ENCODE measurements around the gene VWF.

Gene VWF

DNA sequence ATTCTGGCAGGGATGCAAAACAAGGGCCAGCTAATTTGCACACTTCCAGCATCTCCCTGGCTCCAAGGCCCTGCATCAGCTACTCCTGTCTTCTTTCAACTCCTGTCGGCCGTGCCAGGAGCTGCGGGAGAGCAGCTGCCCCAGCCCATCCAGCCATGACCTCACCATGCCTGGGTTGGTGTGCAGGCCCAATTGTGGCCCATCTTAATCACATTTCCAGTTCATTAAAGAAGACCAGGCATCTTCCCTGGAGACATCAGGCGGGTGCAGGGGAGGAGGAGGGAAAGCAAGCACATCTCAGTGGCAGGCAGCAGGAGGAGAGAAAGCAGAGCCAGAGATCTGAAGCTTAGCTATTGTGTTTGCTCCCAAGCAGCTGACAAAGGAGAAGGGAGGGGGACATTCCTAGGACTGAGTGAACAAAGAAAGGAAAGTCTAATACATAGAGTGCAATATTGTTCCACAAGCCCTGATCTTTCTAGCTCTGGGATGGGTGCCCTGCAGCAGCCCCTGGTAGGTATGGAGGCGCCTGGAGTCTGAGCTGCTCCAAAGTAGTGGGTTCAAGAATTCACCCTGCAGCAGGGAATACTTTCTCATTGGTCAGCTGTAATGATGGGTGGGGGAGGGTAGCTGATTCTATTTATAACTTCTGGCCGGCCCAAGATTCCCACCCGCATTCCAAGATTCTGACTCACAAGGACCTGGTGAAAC is 40.1 kb downstream of the VWF start:
- H3K27ac ChIP-seq (ENCODE audit: low read length), result peak overlapping the region; percentile 56
- H3K27me3 ChIP-seq (ENCODE audit: control insufficient read depth, insufficient read depth, low read length), result no peaks in the 10 kb centered on the region
- H3K9me3 ChIP-seq (ENCODE audit: control insufficient read depth, low read depth, low read length), result no peaks in the 10 kb centered on the region
- H3K4me1 ChIP-seq (ENCODE audit: control insufficient read depth, low read depth, low read length), result peaks cover 37% of the 10 kb centered on the region
- H3K36me3 ChIP-seq (ENCODE audit: control insufficient read depth, low read depth, low read length), result no peaks in the 10 kb centered on the region
- H3K9ac ChIP-seq (ENCODE audit: low read length), result peak overlapping the region; percentile 37
- peak overlapping the region; percentile 17 for H3K4me3 ChIP-seq (ENCODE audit: low read length)

DNA sequence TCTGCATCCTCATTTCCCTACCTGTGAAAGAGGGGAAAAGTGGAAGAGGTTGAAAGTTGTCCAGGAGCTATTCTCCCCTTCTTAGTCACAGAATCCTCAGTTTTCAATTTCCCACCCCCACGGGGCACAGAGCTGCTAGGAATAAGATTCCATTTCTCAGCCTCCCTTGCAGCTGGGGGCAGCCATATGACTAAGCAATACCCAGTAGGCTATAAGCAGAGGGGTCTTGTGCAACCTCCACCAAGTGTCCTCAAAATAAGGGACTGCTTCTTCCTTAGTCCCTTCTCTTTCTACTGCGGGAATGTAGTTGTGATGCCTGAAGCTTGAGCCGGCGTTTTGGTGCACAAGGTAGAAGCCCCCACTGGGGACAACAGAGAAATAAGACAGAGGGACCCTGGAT is 40.9 kb downstream of the VWF start:
- peak overlapping the region; percentile 17 for H3K4me3 ChIP-seq (ENCODE audit: low read length)
- no peak overlapping the region for H3K9ac ChIP-seq (ENCODE audit: low read length)
- peaks cover 29% of the 10 kb centered on the region for H3K4me1 ChIP-seq (ENCODE audit: control insufficient read depth, low read depth, low read length)
- no peaks in the 10 kb centered on the region for H3K27me3 ChIP-seq (ENCODE audit: control insufficient read depth, insufficient read depth, low read length)
- H3K9me3 ChIP-seq (ENCODE audit: control insufficient read depth, low read depth, low read length), result no peaks in the 10 kb centered on the region
- no peak overlapping the region for H3K27ac ChIP-seq (ENCODE audit: low read length)
- H3K36me3 ChIP-seq (ENCODE audit: control insufficient read depth, low read depth, low read length), result no peaks in the 10 kb centered on the region

DNA sequence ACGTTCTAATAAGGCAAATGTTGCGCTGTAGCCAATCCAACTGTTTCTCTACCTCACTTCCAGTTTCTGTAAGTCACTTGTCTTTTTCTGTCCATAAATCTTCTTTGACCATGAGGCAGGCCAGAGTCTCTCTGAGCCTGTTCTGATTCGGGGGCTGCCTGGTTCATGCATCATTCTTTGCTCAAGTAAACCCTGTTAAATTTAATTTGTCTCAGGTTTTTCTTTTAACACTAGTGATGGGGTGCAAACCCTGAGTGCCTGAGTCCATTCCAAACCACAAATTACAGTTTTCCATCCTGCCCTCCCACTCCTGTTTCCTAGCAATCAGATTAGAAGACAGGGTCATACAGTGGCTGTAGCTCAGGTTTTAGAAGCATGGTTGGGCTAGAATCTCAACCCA is 41.9 kb downstream of the VWF start:
- H3K9ac ChIP-seq (ENCODE audit: low read length), result no peak overlapping the region
- no peak overlapping the region for H3K4me3 ChIP-seq (ENCODE audit: low read length)
- H3K36me3 ChIP-seq (ENCODE audit: control insufficient read depth, low read depth, low read length), result no peaks in the 10 kb centered on the region
- no peaks in the 10 kb centered on the region for H3K27me3 ChIP-seq (ENCODE audit: control insufficient read depth, insufficient read depth, low read length)
- H3K4me1 ChIP-seq (ENCODE audit: control insufficient read depth, low read depth, low read length), result peaks cover 27% of the 10 kb centered on the region
- H3K9me3 ChIP-seq (ENCODE audit: control insufficient read depth, low read depth, low read length), result no peaks in the 10 kb centered on the region
- no peak overlapping the region for H3K27ac ChIP-seq (ENCODE audit: low read length)

DNA sequence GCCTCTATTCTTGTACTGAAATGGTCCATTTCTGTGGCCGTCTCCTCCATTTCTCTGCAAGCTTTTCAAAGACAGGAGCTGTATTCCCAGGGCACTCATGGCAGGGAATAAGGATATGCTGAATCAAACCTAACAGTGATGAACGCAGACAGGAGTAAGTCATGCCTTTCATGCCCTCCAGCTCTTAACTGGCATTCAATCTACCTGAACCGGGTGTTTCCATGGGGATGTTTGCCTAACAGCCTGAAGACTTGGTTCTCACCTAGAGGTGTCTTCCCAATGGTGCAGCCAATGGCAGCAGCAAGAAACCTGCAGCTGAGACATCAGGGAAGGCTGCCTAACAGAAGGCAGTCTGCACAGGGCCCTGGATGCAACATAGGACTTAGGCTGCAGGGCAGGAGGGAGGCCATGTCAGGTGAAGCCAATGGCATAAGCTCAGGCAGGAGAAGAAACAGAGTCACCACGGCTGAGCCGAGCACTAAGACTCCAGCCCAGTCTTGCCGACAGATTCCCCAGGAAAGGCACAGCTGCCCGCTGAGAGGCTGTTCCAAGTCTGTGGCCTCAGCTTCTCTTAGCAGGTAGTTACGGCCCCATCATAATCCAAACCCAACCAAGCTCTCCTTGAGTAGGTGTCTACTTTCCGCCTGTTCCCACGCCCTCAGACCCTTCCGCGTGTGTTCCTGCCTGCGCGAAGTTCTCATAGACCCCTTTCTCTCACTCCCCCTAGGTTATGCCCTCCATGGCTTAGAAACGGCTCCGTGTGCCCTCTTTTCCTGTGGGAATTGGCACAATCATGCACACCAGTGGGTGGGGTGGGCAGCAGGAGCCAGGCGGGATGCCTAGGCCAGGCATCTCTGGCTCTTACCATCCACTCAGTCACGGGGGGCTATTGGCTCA is 44.1 kb downstream of the VWF start:
- no peak overlapping the region for H3K9ac ChIP-seq (ENCODE audit: low read length)
- no peak overlapping the region for H3K27ac ChIP-seq (ENCODE audit: low read length)
- no peaks in the 10 kb centered on the region for H3K27me3 ChIP-seq (ENCODE audit: control insufficient read depth, insufficient read depth, low read length)
- no peaks in the 10 kb centered on the region for H3K36me3 ChIP-seq (ENCODE audit: control insufficient read depth, low read depth, low read length)
- H3K4me3 ChIP-seq (ENCODE audit: low read length), result no peak overlapping the region
- H3K4me1 ChIP-seq (ENCODE audit: control insufficient read depth, low read depth, low read length), result peaks cover 20% of the 10 kb centered on the region
- no peaks in the 10 kb centered on the region for H3K9me3 ChIP-seq (ENCODE audit: control insufficient read depth, low read depth, low read length)

DNA sequence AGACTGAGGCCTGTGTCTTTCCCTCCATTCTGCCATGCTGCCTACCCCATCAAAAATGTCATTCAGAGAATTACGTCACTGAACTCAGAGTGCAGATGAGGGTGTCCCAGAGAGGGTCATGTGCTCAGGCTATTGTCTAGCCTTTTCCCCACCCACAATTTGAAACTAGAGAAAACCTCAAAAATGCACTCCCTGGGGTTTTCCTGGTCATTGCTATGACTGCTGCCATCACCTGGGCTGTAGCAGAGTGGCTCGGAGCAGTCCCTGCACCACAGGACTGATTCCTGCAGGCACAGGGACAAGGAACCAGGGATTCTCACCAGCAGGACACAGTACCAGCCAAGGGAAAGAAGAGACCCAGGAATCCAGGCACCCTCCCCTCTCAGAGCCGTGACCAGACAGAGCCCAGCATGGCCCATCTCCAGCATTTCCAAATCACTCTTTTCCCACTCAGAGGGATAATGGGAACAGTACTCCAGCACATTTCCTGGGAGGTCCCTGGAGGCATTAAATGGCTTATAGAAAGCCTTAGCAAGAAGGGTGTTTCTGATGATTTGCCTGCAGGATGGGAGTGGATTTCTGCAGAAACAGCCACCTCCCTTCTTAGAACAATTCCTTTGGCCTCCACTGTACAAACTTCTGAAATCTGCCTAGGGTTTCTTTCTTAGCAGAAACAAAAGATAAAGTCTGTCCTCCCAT is 45.9 kb downstream of the VWF start:
- Histone ChIP-seq H3K27ac (ENCODE audit: low read length) (no peak overlapping the region), H3K4me1 (ENCODE audit: control insufficient read depth, low read depth, low read length) (peaks cover 6% of the 10 kb centered on the region), H3K36me3 (ENCODE audit: control insufficient read depth, low read depth, low read length) (no peaks in the 10 kb centered on the region), H3K9ac (ENCODE audit: low read length) (no peak overlapping the region), H3K27me3 (ENCODE audit: control insufficient read depth, insufficient read depth, low read length) (no peaks in the 10 kb centered on the region), H3K9me3 (ENCODE audit: control insufficient read depth, low read depth, low read length) (no peaks in the 10 kb centered on the region), H3K4me3 (ENCODE audit: low read length) (no peak overlapping the region)

DNA sequence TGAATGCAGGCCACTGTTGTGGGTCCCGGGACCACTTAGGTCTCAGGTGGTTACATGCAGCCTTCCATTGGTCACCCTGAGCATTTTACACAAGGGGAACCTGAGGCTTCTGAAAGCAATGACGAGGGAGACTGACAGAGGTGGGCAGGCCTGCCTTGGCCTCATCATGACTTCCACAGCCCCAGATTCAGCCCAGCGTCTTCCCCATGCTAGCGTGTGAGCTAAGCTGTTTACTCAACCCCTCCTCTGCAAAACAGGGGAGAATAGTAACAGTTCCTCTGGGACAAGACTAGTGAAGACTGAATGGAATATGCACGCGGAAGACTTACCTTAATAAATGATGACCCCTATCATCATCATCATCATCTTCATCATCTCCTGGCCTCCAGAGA is 46.8 kb downstream of the VWF start:
- Histone ChIP-seq H3K9me3 (ENCODE audit: control insufficient read depth, low read depth, low read length) (no peaks in the 10 kb centered on the region), H3K4me1 (ENCODE audit: control insufficient read depth, low read depth, low read length) (peaks cover 4% of the 10 kb centered on the region), H3K27me3 (ENCODE audit: control insufficient read depth, insufficient read depth, low read length) (no peaks in the 10 kb centered on the region), H3K9ac (ENCODE audit: low read length) (no peak overlapping the region), H3K27ac (ENCODE audit: low read length) (no peak overlapping the region), H3K4me3 (ENCODE audit: low read length) (no peak overlapping the region), H3K36me3 (ENCODE audit: control insufficient read depth, low read depth, low read length) (no peaks in the 10 kb centered on the region)

DNA sequence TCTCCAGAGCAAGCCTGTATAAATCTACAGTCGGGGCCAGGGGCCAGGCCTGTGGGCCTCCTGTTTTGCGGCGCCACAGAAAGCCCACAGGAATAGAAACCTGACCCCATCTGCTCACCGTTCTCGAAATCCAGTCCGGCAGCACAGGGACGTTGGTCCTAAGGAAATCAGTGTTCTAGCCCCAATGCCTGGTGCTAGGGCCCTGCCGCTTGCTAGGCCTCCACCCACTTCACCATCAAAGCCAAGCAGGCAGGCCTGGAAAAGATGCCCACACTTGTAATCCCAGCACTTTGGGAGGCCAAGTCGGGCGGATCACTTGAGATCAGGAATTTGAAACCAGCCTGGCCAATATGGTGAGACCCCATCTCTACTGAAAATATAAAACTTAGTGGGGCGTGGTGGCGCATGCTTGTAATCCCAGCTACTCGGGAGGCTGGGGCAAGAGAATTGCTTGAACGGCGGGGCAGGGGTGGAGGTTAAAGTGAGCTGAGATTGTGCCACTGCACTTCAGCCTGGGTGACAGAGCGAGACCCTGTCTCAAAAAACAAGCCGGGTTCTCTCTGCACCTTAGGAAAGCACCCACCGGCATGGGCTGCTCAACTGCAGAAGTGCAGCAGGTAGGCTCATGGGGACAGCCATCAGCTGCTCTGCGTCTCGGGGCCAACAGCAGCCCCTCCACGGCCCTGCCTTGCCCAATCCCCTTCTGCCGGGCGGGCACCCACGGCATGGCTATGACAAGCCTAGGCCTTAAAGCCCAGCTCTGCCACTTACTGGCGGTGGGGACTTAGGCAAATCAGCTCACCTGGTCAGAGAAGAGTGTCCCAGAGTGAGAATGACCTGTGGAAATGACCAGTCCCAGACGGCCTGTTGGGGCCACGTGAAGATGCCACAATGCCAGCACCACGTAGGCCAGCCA is 47.4 kb downstream of the VWF start:
- Histone ChIP-seq H3K4me1 (ENCODE audit: control insufficient read depth, low read depth, low read length) (peaks cover 4% of the 10 kb centered on the region), H3K4me3 (ENCODE audit: low read length) (no peak overlapping the region), H3K36me3 (ENCODE audit: control insufficient read depth, low read depth, low read length) (no peaks in the 10 kb centered on the region), H3K9ac (ENCODE audit: low read length) (no peak overlapping the region), H3K9me3 (ENCODE audit: control insufficient read depth, low read depth, low read length) (no peaks in the 10 kb centered on the region), H3K27me3 (ENCODE audit: control insufficient read depth, insufficient read depth, low read length) (no peaks in the 10 kb centered on the region), H3K27ac (ENCODE audit: low read length) (no peak overlapping the region)

DNA sequence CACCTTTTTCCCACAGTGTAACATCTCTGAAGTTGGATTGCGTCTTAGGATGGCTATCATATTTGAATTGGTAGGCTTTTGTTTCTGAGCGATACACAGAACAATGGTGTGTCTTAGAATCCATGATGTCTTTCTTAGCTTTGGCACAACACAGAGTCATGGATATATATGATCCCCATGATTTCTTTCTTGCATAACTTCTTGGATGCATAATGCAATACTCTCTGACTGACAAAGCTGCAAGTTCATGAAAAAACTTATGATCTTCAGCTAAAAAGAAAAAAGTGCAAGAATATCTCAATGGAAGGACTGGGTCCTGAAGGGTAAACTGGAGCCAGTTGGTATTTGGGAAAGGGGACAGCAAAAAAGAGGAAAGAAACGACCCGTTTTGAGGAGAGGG is 48.1 kb downstream of the VWF start:
- Histone ChIP-seq H3K4me3 (ENCODE audit: low read length) (no peak overlapping the region), H3K9me3 (ENCODE audit: control insufficient read depth, low read depth, low read length) (no peaks in the 10 kb centered on the region), H3K4me1 (ENCODE audit: control insufficient read depth, low read depth, low read length) (peaks cover 4% of the 10 kb centered on the region), H3K27ac (ENCODE audit: low read length) (no peak overlapping the region), H3K36me3 (ENCODE audit: control insufficient read depth, low read depth, low read length) (no peaks in the 10 kb centered on the region), H3K9ac (ENCODE audit: low read length) (no peak overlapping the region), H3K27me3 (ENCODE audit: control insufficient read depth, insufficient read depth, low read length) (no peaks in the 10 kb centered on the region)

DNA sequence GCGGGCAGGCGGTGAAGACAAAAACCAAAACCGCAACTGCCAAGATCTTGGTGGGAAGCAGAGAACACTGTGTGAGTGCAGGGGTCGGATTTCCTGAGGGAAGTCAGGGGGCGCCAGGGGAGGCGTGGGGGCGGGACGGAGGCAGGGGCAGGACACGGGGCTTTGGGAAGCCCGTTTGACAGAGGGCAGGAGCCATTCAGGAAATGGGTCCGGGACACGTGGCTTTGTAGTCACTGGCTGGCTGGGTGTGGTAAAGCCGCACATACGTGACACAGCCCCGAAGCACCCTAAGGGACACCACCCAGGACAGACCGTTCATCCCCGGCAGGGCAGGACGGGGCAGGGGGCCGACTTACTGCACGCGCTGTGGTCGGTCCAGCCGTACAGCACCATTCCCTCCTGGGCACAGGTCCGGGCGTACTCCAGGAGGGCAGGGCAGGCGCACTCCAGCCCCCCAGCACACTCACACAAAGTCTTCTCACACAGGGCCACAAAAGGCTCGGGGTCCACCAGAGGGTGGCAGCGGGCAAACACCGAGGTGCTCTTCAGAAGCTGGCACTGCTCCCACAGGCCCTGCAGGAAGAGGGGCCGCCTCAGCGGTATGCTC is 49.4 kb downstream of the VWF start:
- H3K27me3 ChIP-seq (ENCODE audit: control insufficient read depth, insufficient read depth, low read length), result no peaks in the 10 kb centered on the region
- H3K4me1 ChIP-seq (ENCODE audit: control insufficient read depth, low read depth, low read length), result peaks cover 4% of the 10 kb centered on the region
- H3K9me3 ChIP-seq (ENCODE audit: control insufficient read depth, low read depth, low read length), result no peaks in the 10 kb centered on the region
- no peak overlapping the region for H3K9ac ChIP-seq (ENCODE audit: low read length)
- no peak overlapping the region for H3K27ac ChIP-seq (ENCODE audit: low read length)
- H3K36me3 ChIP-seq (ENCODE audit: control insufficient read depth, low read depth, low read length), result no peaks in the 10 kb centered on the region
- no peak overlapping the region for H3K4me3 ChIP-seq (ENCODE audit: low read length)

DNA sequence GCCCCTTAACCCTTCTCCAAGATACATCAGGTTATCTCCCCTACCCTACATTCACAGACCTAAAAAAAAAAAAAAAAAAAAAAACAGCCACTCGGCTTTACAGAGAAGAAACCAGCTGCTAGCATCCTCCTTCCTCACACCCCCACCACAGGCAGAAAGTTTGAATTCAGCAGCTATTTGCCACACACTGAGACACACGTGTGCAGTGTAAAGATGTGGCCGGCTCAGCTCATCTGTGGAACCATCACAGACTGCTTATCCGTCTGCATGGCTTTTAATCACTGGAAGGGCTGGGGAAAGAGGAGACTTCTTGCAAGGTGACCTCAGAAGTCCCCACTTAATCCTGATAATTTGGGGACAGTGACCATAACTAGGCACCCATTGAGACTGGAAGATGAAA is 50.0 kb downstream of the VWF start:
- Histone ChIP-seq H3K9me3 (ENCODE audit: control insufficient read depth, low read depth, low read length) (no peaks in the 10 kb centered on the region), H3K4me3 (ENCODE audit: low read length) (no peak overlapping the region), H3K4me1 (ENCODE audit: control insufficient read depth, low read depth, low read length) (peaks cover 4% of the 10 kb centered on the region), H3K27me3 (ENCODE audit: control insufficient read depth, insufficient read depth, low read length) (no peaks in the 10 kb centered on the region), H3K36me3 (ENCODE audit: control insufficient read depth, low read depth, low read length) (no peaks in the 10 kb centered on the region), H3K27ac (ENCODE audit: low read length) (no peak overlapping the region), H3K9ac (ENCODE audit: low read length) (no peak overlapping the region)

All from iPS-18a (cell line).